Suprapubic skin (tissue), 4 donors: ENCODE data around the gene HOXA7. TPM values are rescaled to one million over a fixed set of nuclear protein-coding genes. Genes with fewer than 3 reads are reported as not detected.
A peak's percentile ranks its signal among the peaks of the same experiment; 100 is the strongest.

Source experiments
- DNase-seq, 2 donors: peaks; one replicate each; pipeline ENCODE4 v3.0.0-alpha.2; 2019; ENCODE audit warnings: low spot score in 2 of 2
- H3K27ac ChIP-seq: fragments of 200-600 bp; sonication (generic); one replicate; pipeline ENCODE4 v1.5.1; 2019
- H3K27me3 ChIP-seq: fragments of 200-600 bp; sonication (generic); one replicate; pipeline ENCODE4 v1.5.1; 2019
- H3K36me3 ChIP-seq: fragments of 200-600 bp; sonication (generic); one replicate; pipeline ENCODE4 v1.5.1; 2019
- H3K4me1 ChIP-seq: fragments of 200-600 bp; sonication (generic); one replicate; pipeline ENCODE4 v1.5.1; 2019
- H3K4me3 ChIP-seq: fragments of 200-600 bp; sonication (generic); one replicate; pipeline ENCODE4 v1.5.1; 2019; ENCODE audit warnings: mild to moderate bottlenecking
- H3K9me3 ChIP-seq: fragments of 200-600 bp; sonication (generic); one replicate; pipeline ENCODE4 v1.5.1; 2019
- CTCF ChIP-seq, 2 donors: fragments of 200-600 bp in 1 of 2; fragments of 450-650 bp in 1 of 2; sonication (generic) in 1 of 2; IDR thresholded peaks; one replicate each; pipeline ENCODE4 v1.5.1; 2016 to 2019; ENCODE audit warnings: antibody characterized with exemption in 2 of 2, mild to moderate bottlenecking in 1 of 2, moderate library complexity in 1 of 2
- EP300 ChIP-seq: sonication (generic); formaldehyde crosslinking; IDR thresholded peaks from one replicate; pipeline ENCODE4 v1.6.1; 2017; ENCODE audit warnings: antibody characterized with exemption
- POLR2A ChIP-seq, 2 donors: fragments of 450-650 bp; IDR thresholded peaks; one replicate each; pipeline ENCODE4 v1.6.1; 2017; ENCODE audit warnings: antibody characterized with exemption in 2 of 2, mild to moderate bottlenecking in 2 of 2, moderate library complexity in 2 of 2
- POLR2AphosphoS5 ChIP-seq, 3 donors: sonication (generic); formaldehyde crosslinking; IDR thresholded peaks; one replicate each; pipeline ENCODE4 v1.6.1; 2017; ENCODE audit warnings: antibody characterized with exemption in 3 of 3
- WGBS: methylation state at CpG from one replicate; pipeline ENCODE4 v1.1.5; 2018; 5-methylcytosine and 5-hydroxymethylcytosine counted together
- total RNA-seq, 4 donors: library from RNA; depleted of rRNA; stranded (reverse); fragments of >200 nt; gene quantifications; one replicate each; pipeline ENCODE4 v1.1.0, GENCODE V29; 2016

The HOXA7 gene
- total RNA-seq, 4 donors from 2014 or later: 14.8 to 23.6 (median 17.5) TPM

- TF ChIP-seq POLR2A (IDR thresholded peaks at IDR 0.05): no peak
- TF ChIP-seq EP300: no peak
- TF ChIP-seq POLR2AphosphoS5 (IDR thresholded peaks at IDR 0.05): no peak
- no peak for TF ChIP-seq CTCF (IDR thresholded peaks at IDR 0.05)
- H3K4me1 ChIP-seq: peaks cover 61% of the 10 kb centered on the region
- WGBS: 38% methylated on average over 46 of the region's 49 CpGs
- no peak overlapping the region for H3K27ac ChIP-seq
- H3K27me3 ChIP-seq: peaks cover 98% of the 10 kb centered on the region
- peak in 1 of 2 donors; percentile 79 for DNase-seq
- H3K9me3 ChIP-seq: no peaks in the 10 kb centered on the region
- H3K4me3 ChIP-seq: peak overlapping the region; percentile 25
- no peaks in the 10 kb centered on the region for H3K36me3 ChIP-seq
Observed at GRCh38 chr7:27188386-27189294, 32.2 kb upstream of the HOXA7 start.

GRCh38 chr7:27187475-27188385 is 31.3 kb upstream of the HOXA7 start:
- peak; percentile 60 to 74 for DNase-seq
- Histone ChIP-seq H3K4me1 (peaks cover 61% of the 10 kb centered on the region), H3K36me3 (no peaks in the 10 kb centered on the region), H3K27me3 (peaks cover 98% of the 10 kb centered on the region), H3K27ac (no peak overlapping the region), H3K9me3 (no peaks in the 10 kb centered on the region), H3K4me3 (peak overlapping the region; percentile 25)
- 38% methylated on average over 44 of the region's 46 CpGs for WGBS
- TF ChIP-seq CTCF (IDR thresholded peaks at IDR 0.05) (no peak), EP300 (no peak), POLR2A (IDR thresholded peaks at IDR 0.05) (no peak), POLR2AphosphoS5 (IDR thresholded peaks at IDR 0.05) (no peak)

DNA sequence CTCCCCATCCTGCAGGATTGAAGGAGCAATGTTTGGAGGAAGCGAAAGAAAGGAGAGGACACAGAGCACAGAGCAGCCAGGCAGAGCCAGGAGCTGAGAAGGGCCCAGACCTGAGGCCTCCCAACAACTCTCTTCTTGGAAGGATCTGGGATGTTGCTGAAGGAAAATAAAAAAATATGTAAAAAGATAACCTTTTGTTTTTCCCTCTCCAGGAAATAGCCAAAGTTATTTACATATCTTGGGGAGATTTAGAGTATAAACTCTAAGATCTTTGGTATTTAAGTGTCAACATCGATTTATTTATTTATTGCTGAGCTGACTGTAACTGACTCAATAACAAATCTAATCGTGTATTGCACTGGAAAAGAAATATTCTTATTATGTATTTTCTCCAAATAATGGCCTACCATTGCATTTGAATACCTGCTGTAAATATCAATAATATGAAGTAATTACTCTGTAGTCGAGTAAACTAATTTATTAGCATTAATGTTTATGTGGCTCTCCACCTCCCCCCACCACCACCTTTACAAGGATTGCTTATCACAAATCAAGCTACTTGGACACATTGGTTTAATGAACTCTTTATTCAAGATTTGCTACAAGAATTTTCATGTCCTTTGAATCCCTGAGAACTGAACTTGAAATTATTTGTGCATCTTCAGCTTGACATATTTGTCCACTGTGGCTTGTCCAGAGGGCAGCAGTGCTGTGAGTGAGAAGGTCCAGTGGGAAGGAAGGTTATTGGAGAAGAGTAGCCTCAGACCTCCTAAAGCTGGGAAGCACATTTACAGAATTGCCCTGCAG is 30.4 kb upstream of the HOXA7 start:
- Histone ChIP-seq H3K36me3 (no peaks in the 10 kb centered on the region), H3K4me1 (peaks cover 52% of the 10 kb centered on the region), H3K27me3 (peaks cover 98% of the 10 kb centered on the region), H3K27ac (no peak overlapping the region), H3K4me3 (no peak overlapping the region), H3K9me3 (no peaks in the 10 kb centered on the region)
- 74% methylated on average over 4 of the region's 4 CpGs for WGBS
- TF ChIP-seq POLR2AphosphoS5 (IDR thresholded peaks at IDR 0.05) (no peak), EP300 (no peak), POLR2A (IDR thresholded peaks at IDR 0.05) (no peak), CTCF (IDR thresholded peaks at IDR 0.05) (no peak)
- no peak for DNase-seq

DNA sequence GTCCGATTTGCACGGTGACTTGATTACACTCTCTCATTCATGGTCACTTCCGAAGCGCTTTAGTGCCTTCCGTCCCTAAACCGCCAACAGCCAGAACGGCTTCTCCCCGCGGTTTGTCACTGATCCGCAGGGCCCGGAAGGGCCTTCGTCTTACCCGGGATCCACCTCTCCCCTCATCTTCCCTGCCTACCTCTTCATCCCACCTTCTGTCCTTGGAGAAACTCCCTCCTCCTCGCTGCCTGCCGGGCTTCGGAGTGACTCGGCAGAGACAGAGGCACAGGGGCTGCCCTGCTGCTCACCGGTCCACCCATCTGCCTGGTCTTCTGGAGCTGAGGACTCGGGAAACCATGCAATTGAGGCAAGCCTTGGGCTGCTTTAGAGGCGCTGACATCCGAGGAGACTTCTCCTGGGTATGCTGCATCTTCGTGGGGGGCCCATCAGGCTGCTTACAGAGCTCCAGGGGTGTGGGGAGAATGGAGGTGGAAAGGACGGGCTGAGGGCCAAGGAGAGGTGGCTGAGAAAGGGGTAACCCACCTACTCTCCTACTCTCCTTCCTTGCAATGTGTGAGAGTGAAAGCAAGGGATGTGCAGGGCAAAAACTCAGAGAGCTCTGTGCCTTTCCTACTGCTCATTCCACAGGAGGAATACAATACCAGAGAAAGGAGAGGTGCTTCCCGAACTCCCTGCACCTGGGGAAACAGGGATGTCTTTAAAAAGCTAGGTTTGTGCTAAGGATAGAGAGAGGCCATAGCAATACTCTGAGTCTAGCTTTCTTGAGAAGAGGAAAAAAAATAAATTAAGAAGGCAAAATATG is 29.6 kb upstream of the HOXA7 start:
- TF ChIP-seq EP300 (no peak), POLR2A (IDR thresholded peaks at IDR 0.05) (no peak), CTCF (IDR thresholded peaks at IDR 0.05) (no peak), POLR2AphosphoS5 (IDR thresholded peaks at IDR 0.05) (no peak)
- no peaks in the 10 kb centered on the region for H3K36me3 ChIP-seq
- 38% methylated on average over 24 of the region's 24 CpGs for WGBS
- peaks cover 52% of the 10 kb centered on the region for H3K4me1 ChIP-seq
- peak overlapping the region; percentile 66 for H3K4me3 ChIP-seq
- H3K27ac ChIP-seq: peak overlapping the region; percentile 73
- peak; percentile 62 to 81 for DNase-seq
- peaks cover 98% of the 10 kb centered on the region for H3K27me3 ChIP-seq
- H3K9me3 ChIP-seq: no peaks in the 10 kb centered on the region
